ENCODE measurements around the gene USP1.

DNA sequence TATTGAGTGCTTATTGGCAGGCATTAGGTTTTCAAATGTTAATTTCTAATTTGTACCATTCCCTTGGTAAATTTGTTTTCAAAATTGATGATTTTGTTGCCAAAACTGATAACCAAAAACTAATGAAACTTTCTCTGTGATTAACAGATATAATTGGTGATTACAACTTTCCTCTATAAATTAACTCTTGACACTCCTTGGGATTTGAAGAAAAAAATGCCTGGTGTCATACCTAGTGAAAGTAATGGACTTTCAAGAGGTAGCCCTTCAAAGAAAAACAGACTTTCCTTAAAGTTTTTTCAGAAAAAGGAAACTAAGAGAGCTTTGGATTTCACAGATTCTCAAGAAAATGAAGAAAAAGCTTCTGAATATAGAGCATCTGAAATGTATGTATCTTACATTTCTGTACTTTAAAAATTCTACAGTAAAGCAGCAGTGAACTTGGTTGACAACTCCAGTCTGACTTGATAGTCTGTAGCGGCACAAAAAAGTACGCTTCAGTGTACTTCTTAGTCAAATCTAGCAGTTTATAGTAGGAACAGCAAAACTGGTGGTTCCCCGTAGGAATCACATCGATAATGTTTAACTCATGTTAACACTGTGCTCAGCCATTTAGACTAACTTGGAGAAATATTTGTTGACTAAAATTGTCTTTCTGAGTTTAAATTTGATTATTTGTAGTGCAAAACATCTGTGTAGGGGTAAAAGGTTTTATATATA lies 3.0 kb downstream of the USP1 start:
- TF ChIP-seq, protein P1, sequence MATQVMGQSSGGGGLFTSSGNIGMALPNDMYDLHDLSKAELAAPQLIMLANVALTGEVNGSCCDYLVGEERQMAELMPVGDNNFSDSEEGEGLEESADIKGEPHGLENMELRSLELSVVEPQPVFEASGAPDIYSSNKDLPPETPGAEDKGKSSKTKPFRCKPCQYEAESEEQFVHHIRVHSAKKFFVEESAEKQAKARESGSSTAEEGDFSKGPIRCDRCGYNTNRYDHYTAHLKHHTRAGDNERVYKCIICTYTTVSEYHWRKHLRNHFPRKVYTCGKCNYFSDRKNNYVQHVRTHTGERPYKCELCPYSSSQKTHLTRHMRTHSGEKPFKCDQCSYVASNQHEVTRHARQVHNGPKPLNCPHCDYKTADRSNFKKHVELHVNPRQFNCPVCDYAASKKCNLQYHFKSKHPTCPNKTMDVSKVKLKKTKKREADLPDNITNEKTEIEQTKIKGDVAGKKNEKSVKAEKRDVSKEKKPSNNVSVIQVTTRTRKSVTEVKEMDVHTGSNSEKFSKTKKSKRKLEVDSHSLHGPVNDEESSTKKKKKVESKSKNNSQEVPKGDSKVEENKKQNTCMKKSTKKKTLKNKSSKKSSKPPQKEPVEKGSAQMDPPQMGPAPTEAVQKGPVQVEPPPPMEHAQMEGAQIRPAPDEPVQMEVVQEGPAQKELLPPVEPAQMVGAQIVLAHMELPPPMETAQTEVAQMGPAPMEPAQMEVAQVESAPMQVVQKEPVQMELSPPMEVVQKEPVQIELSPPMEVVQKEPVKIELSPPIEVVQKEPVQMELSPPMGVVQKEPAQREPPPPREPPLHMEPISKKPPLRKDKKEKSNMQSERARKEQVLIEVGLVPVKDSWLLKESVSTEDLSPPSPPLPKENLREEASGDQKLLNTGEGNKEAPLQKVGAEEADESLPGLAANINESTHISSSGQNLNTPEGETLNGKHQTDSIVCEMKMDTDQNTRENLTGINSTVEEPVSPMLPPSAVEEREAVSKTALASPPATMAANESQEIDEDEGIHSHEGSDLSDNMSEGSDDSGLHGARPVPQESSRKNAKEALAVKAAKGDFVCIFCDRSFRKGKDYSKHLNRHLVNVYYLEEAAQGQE (IDR thresholded peaks at IDR 0.05; ENCODE audit: borderline replicate concordance): no peak
- TF ChIP-seq, protein P2, sequence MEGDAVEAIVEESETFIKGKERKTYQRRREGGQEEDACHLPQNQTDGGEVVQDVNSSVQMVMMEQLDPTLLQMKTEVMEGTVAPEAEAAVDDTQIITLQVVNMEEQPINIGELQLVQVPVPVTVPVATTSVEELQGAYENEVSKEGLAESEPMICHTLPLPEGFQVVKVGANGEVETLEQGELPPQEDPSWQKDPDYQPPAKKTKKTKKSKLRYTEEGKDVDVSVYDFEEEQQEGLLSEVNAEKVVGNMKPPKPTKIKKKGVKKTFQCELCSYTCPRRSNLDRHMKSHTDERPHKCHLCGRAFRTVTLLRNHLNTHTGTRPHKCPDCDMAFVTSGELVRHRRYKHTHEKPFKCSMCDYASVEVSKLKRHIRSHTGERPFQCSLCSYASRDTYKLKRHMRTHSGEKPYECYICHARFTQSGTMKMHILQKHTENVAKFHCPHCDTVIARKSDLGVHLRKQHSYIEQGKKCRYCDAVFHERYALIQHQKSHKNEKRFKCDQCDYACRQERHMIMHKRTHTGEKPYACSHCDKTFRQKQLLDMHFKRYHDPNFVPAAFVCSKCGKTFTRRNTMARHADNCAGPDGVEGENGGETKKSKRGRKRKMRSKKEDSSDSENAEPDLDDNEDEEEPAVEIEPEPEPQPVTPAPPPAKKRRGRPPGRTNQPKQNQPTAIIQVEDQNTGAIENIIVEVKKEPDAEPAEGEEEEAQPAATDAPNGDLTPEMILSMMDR (IDR thresholded peaks at IDR 0.05; ENCODE audit: poor library complexity, severe bottlenecking): no peak
- no peak for TF ChIP-seq POLR2AphosphoS5 (IDR thresholded peaks at IDR 0.05)
- TF ChIP-seq MXI1 (conservative IDR thresholded peaks at IDR 0.05; ENCODE audit: poor library complexity, severe bottlenecking): no peak

Data from neural cell (in vitro differentiated cells).